H7 (cell line): ENCODE data around the gene FOXL2NB. TPM values are rescaled to one million over a fixed set of nuclear protein-coding genes. Genes with fewer than 3 reads are reported as not detected.

Source experiments
- DNase-seq: peaks from one replicate; pipeline ENCODE4 v3.0.0; 2012
- H3K27me3 ChIP-seq: 2 replicates; pipeline ENCODE4 v1.6.0; 2011; ENCODE audit warnings: mild to moderate bottlenecking, low read length; ENCODE audit not compliant: control insufficient read depth, insufficient read depth
- H3K36me3 ChIP-seq: replicated peaks from 2 replicates; pipeline ENCODE4 v1.5.1; 2011; ENCODE audit warnings: low read length; ENCODE audit not compliant: control insufficient read depth, insufficient read depth
- H3K4me3 ChIP-seq: 2 replicates; pipeline ENCODE4 v1.5.1; 2011; ENCODE audit warnings: low read depth, mild to moderate bottlenecking, control low read depth, low read length, moderate library complexity; ENCODE audit not compliant: insufficient read depth
- total RNA-seq: library from RNA; depleted of rRNA; stranded (reverse); fragments of >200 nt; shearing (Covaris generic); gene quantifications from 2 replicates; pipeline ENCODE4 v1.2.3, GENCODE V29; 2014; rRNA removed

The FOXL2NB gene
- total RNA-seq = 3.9 and 5.5 TPM in 2 replicates

- H3K27me3 ChIP-seq = peaks cover 98% of the 10 kb centered on the region
- H3K4me3 ChIP-seq = peak within 1 kb of the TSS; percentile 55
- no peaks in the 10 kb centered on the region for H3K36me3 ChIP-seq
- peak; percentile 87 for DNase-seq
Measured at GRCh38 chr3:138946663-138947494, at the start of gene FOXL2NB, which contains the start of gene FOXL2. TSS of gene FOXL2NB (plus strand) at chr3:138947217. CDS start at chr3:138947365, 148 bp downstream. TSS of gene FOXL2 (minus strand) at chr3:138947137. CDS start at chr3:138946722, 415 bp downstream.

- DNase-seq = no peak
- Histone ChIP-seq H3K27me3 (no peaks in the 10 kb centered on the region), H3K4me3 (no peak overlapping the region), H3K36me3 (no peaks in the 10 kb centered on the region)
Measured at GRCh38 chr3:138898301-138898700, 48.7 kb upstream of the FOXL2NB start.

- Histone ChIP-seq H3K36me3 (no peaks in the 10 kb centered on the region), H3K27me3 (no peaks in the 10 kb centered on the region), H3K4me3 (no peak overlapping the region)
- no peak for DNase-seq
Measured at GRCh38 chr3:138898708-138899107, 48.3 kb upstream of the FOXL2NB start.

GRCh38 chr3:138899351-138899991 is 47.5 kb upstream of the FOXL2NB start:
- DNase-seq = no peak
- H3K36me3 ChIP-seq = no peaks in the 10 kb centered on the region
- H3K27me3 ChIP-seq = no peaks in the 10 kb centered on the region
- no peak overlapping the region for H3K4me3 ChIP-seq

- Histone ChIP-seq H3K4me3 (no peak overlapping the region), H3K27me3 (no peaks in the 10 kb centered on the region), H3K36me3 (no peaks in the 10 kb centered on the region)
- no peak for DNase-seq
Measured at GRCh38 chr3:138901567-138901966, 45.5 kb upstream of the FOXL2NB start.

GRCh38 chr3:138902171-138902570 is 44.8 kb upstream of the FOXL2NB start:
- no peaks in the 10 kb centered on the region for H3K36me3 ChIP-seq
- no peak overlapping the region for H3K4me3 ChIP-seq
- H3K27me3 ChIP-seq = no peaks in the 10 kb centered on the region
- DNase-seq = no peak

- no peak for DNase-seq
- no peak overlapping the region for H3K4me3 ChIP-seq
- H3K36me3 ChIP-seq = no peaks in the 10 kb centered on the region
Measured at GRCh38 chr3:138907539-138907938, 39.5 kb upstream of the FOXL2NB start.

GRCh38 chr3:138908846-138909245 is 38.2 kb upstream of the FOXL2NB start:
- Histone ChIP-seq H3K4me3 (no peak overlapping the region), H3K27me3 (no peaks in the 10 kb centered on the region), H3K36me3 (no peaks in the 10 kb centered on the region)
- no peak for DNase-seq

More at GRCh38 chr3:138907539-138907938, 39.5 kb upstream of the FOXL2NB start:
- H3K27me3 ChIP-seq = no peaks in the 10 kb centered on the region

- H3K4me3 ChIP-seq = no peak overlapping the region
- DNase-seq = no peak
- peaks cover 2% of the 10 kb centered on the region; the same call in 1 of the 2 replicates for H3K27me3 ChIP-seq
- H3K36me3 ChIP-seq = no peaks in the 10 kb centered on the region
Measured at GRCh38 chr3:138909904-138910303, 37.1 kb upstream of the FOXL2NB start.

GRCh38 chr3:138911621-138912020 is 35.4 kb upstream of the FOXL2NB start:
- no peaks in the 10 kb centered on the region for H3K36me3 ChIP-seq
- DNase-seq = no peak
- H3K27me3 ChIP-seq = peaks cover 2% of the 10 kb centered on the region; the same call in 1 of the 2 replicates
- no peak overlapping the region for H3K4me3 ChIP-seq

- peaks cover 2% of the 10 kb centered on the region; the same call in 1 of the 2 replicates for H3K27me3 ChIP-seq
- DNase-seq = no peak
- no peaks in the 10 kb centered on the region for H3K36me3 ChIP-seq
Measured at GRCh38 chr3:138912237-138912636, 34.8 kb upstream of the FOXL2NB start.

GRCh38 chr3:138913766-138914165 is 33.3 kb upstream of the FOXL2NB start:
- H3K36me3 ChIP-seq = no peaks in the 10 kb centered on the region
- no peak for DNase-seq
- no peak overlapping the region for H3K4me3 ChIP-seq

More at GRCh38 chr3:138912237-138912636, 34.8 kb upstream of the FOXL2NB start:
- no peak overlapping the region for H3K4me3 ChIP-seq

GRCh38 chr3:138914870-138915502 is 32.0 kb upstream of the FOXL2NB start:
- DNase-seq = peak; percentile 66
- Histone ChIP-seq H3K27me3 (peaks cover 2% of the 10 kb centered on the region; the same call in 1 of the 2 replicates), H3K4me3 (peak overlapping the region; percentile 86), H3K36me3 (no peaks in the 10 kb centered on the region)

More at GRCh38 chr3:138913766-138914165, 33.3 kb upstream of the FOXL2NB start:
- peaks cover 2% of the 10 kb centered on the region; the same call in 1 of the 2 replicates for H3K27me3 ChIP-seq
